Sigmoid colon (tissue), 7 donors: ENCODE measurements around the gene JAKMIP1. TPM values are rescaled to one million over a fixed set of nuclear protein-coding genes. Genes with fewer than 3 reads are reported as not detected.

Experiments
- DNase-seq: peaks from one replicate; pipeline ENCODE4 v3.0.0-alpha.2; 2019
- H3K27ac ChIP-seq, 4 donors: fragments of 200-600 bp; sonication (generic); one replicate each; pipeline ENCODE4 v1.5.1; 2016 to 2019; ENCODE audit warnings: mild to moderate bottlenecking in 1 of 4
- H3K27me3 ChIP-seq, 3 donors: fragments of 200-600 bp; sonication (generic); one replicate each; pipeline ENCODE4 v1.5.1; 2019; ENCODE audit warnings: mild to moderate bottlenecking in 1 of 3
- H3K36me3 ChIP-seq, 4 donors: fragments of 200-600 bp; sonication (generic); one replicate each; pipeline ENCODE4 v1.5.1; 2016 to 2019
- H3K4me1 ChIP-seq, 4 donors: fragments of 200-600 bp; sonication (generic); one replicate each; pipeline ENCODE4 v1.5.1; 2017 to 2019
- H3K4me3 ChIP-seq, 4 donors: fragments of 200-600 bp; sonication (generic); one replicate each; pipeline ENCODE4 v1.5.1; 2017 to 2019; ENCODE audit warnings: mild to moderate bottlenecking in 2 of 4, moderate library complexity in 1 of 4
- H3K9me3 ChIP-seq, 4 donors: fragments of 200-600 bp in 3 of 4; sonication (generic) in 3 of 4; one replicate each; pipeline versions ENCODE4 v1.5.1 to v1.6.1; 2013 to 2019
- EP300 ChIP-seq, 4 donors: sonication (generic); formaldehyde crosslinking; IDR thresholded peaks; one replicate each; pipeline ENCODE4 v1.6.1; 2017; ENCODE audit warnings: antibody characterized with exemption in 4 of 4
- POLR2A ChIP-seq, 2 donors: fragments of 450-650 bp; IDR thresholded peaks; one replicate each; pipeline ENCODE4 v1.6.1; 2016; ENCODE audit warnings: antibody characterized with exemption in 2 of 2, mild to moderate bottlenecking in 2 of 2, moderate library complexity in 2 of 2
- POLR2AphosphoS5 ChIP-seq, 4 donors: sonication (generic); formaldehyde crosslinking; IDR thresholded peaks; one replicate each; pipeline ENCODE4 v1.6.1; 2017; ENCODE audit warnings: antibody characterized with exemption in 4 of 4
- WGBS, 2 donors: extraction: QIAGEN DNeasy Blood & Tissue Kit; methylation state at CpG; one replicate each; pipeline ENCODE4 v1.1.7; 2013; 5-methylcytosine and 5-hydroxymethylcytosine counted together
- intact Hi-C: fragments of 100-400 bp; cut with DNase I; formaldehyde crosslinking; loops from one replicate; pipeline ENCODE4 v1.15.1; 2023
- polyA plus RNA-seq, 3 donors: library from polyadenylated mRNA; stranded (reverse); fragments of 200-250 nt; gene quantifications; one replicate each; pipeline ENCODE4 v1.2.3, GENCODE V29; 2013
- total RNA-seq, 4 donors: library from RNA; depleted of rRNA; stranded (reverse); fragments of >200 nt; gene quantifications; one replicate each; pipeline ENCODE4 v1.1.0, GENCODE V29; 2016
- TF ChIP-seq, protein P1 (sequence below), 4 experiments: fragments of 450-650 bp in 3 of 4; fragments of 200-600 bp in 1 of 4; IDR thresholded peaks; one replicate each; pipeline ENCODE4 v1.5.1; 2016 to 2019; ENCODE audit warnings: antibody characterized with exemption in 4 of 4, mild to moderate bottlenecking in 3 of 4, moderate library complexity in 2 of 4
- donor health status: healthy with polysubstance abuse.
- donor health status: Bipolar disorder and iron deficiency.
- donor health status: healthy.

The JAKMIP1 gene
- total and polyA plus RNA-seq, 7 donors: 0.49 to 3.9 (median 1.8) TPM; not detected in 2

DNA sequence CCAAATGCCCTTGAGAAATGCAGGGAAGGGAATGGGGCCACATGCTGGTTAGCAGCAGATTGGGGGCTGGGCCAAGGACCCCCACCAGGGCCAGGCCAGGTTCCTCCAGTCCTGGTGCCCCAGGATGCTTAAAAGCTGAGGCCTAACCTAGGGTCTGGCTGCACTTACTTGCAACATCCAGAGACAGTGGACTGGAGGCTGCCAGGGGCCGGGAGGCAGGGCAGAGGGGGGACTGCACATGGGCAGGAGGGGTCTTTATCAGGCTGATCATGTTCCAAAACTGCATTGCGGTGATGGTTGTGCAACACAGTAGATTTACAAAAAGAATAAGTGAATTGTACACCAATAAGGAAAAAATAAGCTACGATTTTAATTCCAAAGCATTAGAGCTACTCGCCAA is 145.3 kb downstream of the JAKMIP1 start:
- intact Hi-C loops: no loop called here
- WGBS, 2 donors: 94% methylated on average over 4 of the region's 4 CpGs
- H3K27me3 ChIP-seq: no peaks in the 10 kb centered on the region
- H3K27ac ChIP-seq: no peak overlapping the region
- H3K4me1 ChIP-seq: no peaks in the 10 kb centered on the region
- TF ChIP-seq POLR2AphosphoS5 (IDR thresholded peaks at IDR 0.05): no peak
- TF ChIP-seq, protein P1, sequence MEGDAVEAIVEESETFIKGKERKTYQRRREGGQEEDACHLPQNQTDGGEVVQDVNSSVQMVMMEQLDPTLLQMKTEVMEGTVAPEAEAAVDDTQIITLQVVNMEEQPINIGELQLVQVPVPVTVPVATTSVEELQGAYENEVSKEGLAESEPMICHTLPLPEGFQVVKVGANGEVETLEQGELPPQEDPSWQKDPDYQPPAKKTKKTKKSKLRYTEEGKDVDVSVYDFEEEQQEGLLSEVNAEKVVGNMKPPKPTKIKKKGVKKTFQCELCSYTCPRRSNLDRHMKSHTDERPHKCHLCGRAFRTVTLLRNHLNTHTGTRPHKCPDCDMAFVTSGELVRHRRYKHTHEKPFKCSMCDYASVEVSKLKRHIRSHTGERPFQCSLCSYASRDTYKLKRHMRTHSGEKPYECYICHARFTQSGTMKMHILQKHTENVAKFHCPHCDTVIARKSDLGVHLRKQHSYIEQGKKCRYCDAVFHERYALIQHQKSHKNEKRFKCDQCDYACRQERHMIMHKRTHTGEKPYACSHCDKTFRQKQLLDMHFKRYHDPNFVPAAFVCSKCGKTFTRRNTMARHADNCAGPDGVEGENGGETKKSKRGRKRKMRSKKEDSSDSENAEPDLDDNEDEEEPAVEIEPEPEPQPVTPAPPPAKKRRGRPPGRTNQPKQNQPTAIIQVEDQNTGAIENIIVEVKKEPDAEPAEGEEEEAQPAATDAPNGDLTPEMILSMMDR (IDR thresholded peaks at IDR 0.05): no peak
- no peaks in the 10 kb centered on the region for H3K36me3 ChIP-seq
- H3K9me3 ChIP-seq: peaks cover 14 to 19% (median 16%) of the 10 kb centered on the region in 4 donors
- no peak overlapping the region for H3K4me3 ChIP-seq
- peak; percentile 35 for DNase-seq

- DNase-seq: peak; percentile 49
These were observed 146.0 kb downstream of the JAKMIP1 start for GRCh38 chr4:6054162-6054922.

GRCh38 chr4:6052679-6053078 is 147.7 kb downstream of the JAKMIP1 start:
- Histone ChIP-seq H3K9me3 (peaks cover 0 to 2% (median 1%) of the 10 kb centered on the region in 4 donors), H3K36me3 (no peaks in the 10 kb centered on the region), H3K27me3 (no peaks in the 10 kb centered on the region), H3K4me1 (no peaks in the 10 kb centered on the region), H3K4me3 (no peak overlapping the region), H3K27ac (no peak overlapping the region)
- intact Hi-C loops: no loop called here
- TF ChIP-seq EP300 (IDR thresholded peaks at IDR 0.05): no peak
- no peak for TF ChIP-seq POLR2AphosphoS5 (IDR thresholded peaks at IDR 0.05)
- TF ChIP-seq POLR2A (IDR thresholded peaks at IDR 0.05): no peak
- TF ChIP-seq, protein P1 (IDR thresholded peaks at IDR 0.05): no peak
- 78 to 80% methylated on average over 6 of the region's 6 CpGs for whole genome bisulfite sequencing, 2 donors
- DNase-seq: no peak

More at GRCh38 chr4:6054162-6054922, 146.0 kb downstream of the JAKMIP1 start:
- Histone ChIP-seq H3K4me1 (no peaks in the 10 kb centered on the region), H3K36me3 (no peaks in the 10 kb centered on the region), H3K4me3 (no peak overlapping the region), H3K27me3 (no peaks in the 10 kb centered on the region), H3K9me3 (peaks cover 9 to 16% (median 11%) of the 10 kb centered on the region in 4 donors), H3K27ac (no peak overlapping the region)
- 67 to 72% methylated on average over 16 of the region's 16 CpGs for WGBS, 2 donors
- TF ChIP-seq EP300 (IDR thresholded peaks at IDR 0.05) (no peak), POLR2A (IDR thresholded peaks at IDR 0.05) (no peak), POLR2AphosphoS5 (IDR thresholded peaks at IDR 0.05) (no peak)
- TF ChIP-seq, protein P1 (IDR thresholded peaks at IDR 0.05): no peak
- intact Hi-C loops: no loop called here

DNA sequence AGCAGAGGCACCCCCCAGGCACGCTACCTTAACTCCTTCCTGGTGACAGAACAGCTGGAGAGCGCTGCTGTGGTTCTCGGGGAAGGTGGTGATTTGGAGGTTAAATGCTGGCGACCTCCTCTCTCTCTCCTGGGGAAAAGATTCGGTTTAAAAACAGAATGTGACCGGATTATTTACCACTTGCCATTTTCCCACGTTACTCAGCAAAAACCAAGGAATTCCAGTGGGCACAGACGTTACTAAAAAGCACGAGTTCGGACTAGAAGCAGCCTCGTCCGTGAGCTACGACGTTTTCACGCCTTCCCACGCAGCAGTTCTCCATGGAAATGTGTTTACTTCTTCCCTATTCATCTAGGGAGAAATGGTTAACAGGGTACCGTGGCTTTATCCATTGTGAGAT is 149.8 kb downstream of the JAKMIP1 start:
- Histone ChIP-seq H3K9me3 (no peaks in the 10 kb centered on the region), H3K4me1 (no peaks in the 10 kb centered on the region), H3K36me3 (no peaks in the 10 kb centered on the region), H3K27me3 (peaks cover 0 to 5% (median 0%) of the 10 kb centered on the region in 3 donors), H3K27ac (no peak overlapping the region), H3K4me3 (no peak overlapping the region)
- 65 to 70% methylated on average over 17 of the region's 17 CpGs for WGBS, 2 donors
- no peak for DNase-seq
- TF ChIP-seq POLR2AphosphoS5 (IDR thresholded peaks at IDR 0.05) (no peak), EP300 (IDR thresholded peaks at IDR 0.05) (no peak), POLR2A (IDR thresholded peaks at IDR 0.05) (no peak)
- TF ChIP-seq, protein P1 (IDR thresholded peaks at IDR 0.05): no peak
- intact Hi-C loops: no loop called here
